Stimulated activated CD4-positive, alpha-beta T cell treated with anti-CD3 and anti-CD28 coated beads, Interleukin-2, amount 100 ng/mL, for 24 hours (primary cell): ENCODE results near the gene DAPK3.
"Not testable (repeated sequence)": the region's sequence is repeated elsewhere in the genome, so short reads cannot be mapped to it uniquely, and the experiment has no call there.

Experiments used
- DNase-seq, 2 donors: peaks; one replicate each; pipeline ENCODE4 v3.0.0-alpha.2; 2020

The DAPK3 gene

GRCh38 chr19:3977242-3978143 is 6.6 kb upstream of the DAPK3 start:
- DNase-seq = peak; percentile 22 to 27

GRCh38 chr19:3976495-3977241 is 5.8 kb upstream of the DAPK3 start:
- DNase-seq = peak in 1 of 2 donors; percentile 43

- no peak for DNase-seq
Observed at GRCh38 chr19:3975637-3976087, 4.8 kb upstream of the DAPK3 start.

GRCh38 chr19:3975144-3975543 is 4.2 kb upstream of the DAPK3 start:
- no peak for DNase-seq

GRCh38 chr19:3970313-3970807 is 539 bp downstream of the DAPK3 start:
- no peak for DNase-seq

- no peak for DNase-seq
Observed at GRCh38 chr19:3969435-3970312, 1.2 kb downstream of the DAPK3 start.

GRCh38 chr19:3968556-3969434 is 2.1 kb downstream of the DAPK3 start:
- no peak for DNase-seq

- not testable (repeated sequence) for DNase-seq
Observed at GRCh38 chr19:3967983-3968382, 2.9 kb downstream of the DAPK3 start.

GRCh38 chr19:3966051-3967017 is 4.6 kb downstream of the DAPK3 start:
- DNase-seq = no peak

- DNase-seq = no peak
Observed at GRCh38 chr19:3964256-3965194, 6.4 kb downstream of the DAPK3 start.

GRCh38 chr19:3963458-3964255 is 7.2 kb downstream of the DAPK3 start:
- DNase-seq = no peak

- no peak for DNase-seq
Observed at GRCh38 chr19:3961007-3961406, 9.9 kb downstream of the DAPK3 start.

- DNase-seq = no peak
Observed at GRCh38 chr19:3959766-3960131, 11.2 kb downstream of the DAPK3 start.

- DNase-seq = no peak
Observed at GRCh38 chr19:3958836-3959765, 11.8 kb downstream of the DAPK3 start.

- no peak for DNase-seq
Observed at GRCh38 chr19:3955688-3956087, 15.2 kb downstream of the DAPK3 start.

GRCh38 chr19:3955276-3955675 is 15.6 kb downstream of the DAPK3 start:
- not testable (repeated sequence) for DNase-seq

- no peak for DNase-seq
Observed at GRCh38 chr19:3954107-3954506, 16.8 kb downstream of the DAPK3 start.
